ENCODE results near the gene UMODL1. TPM values are rescaled to one million over a fixed set of nuclear protein-coding genes. Genes with fewer than 3 reads are reported as not detected.

UMODL1 gene
- total RNA-seq, 1 experiment from 2014 or later = not detected

GRCh38 chr21:42161956-42162681 lies 91.0 kb downstream of the UMODL1 start:
- no peak overlapping the region for H3T11ph ChIP-seq (ENCODE audit: low read length)
- no peak overlapping the region for H3K4me2 ChIP-seq (ENCODE audit: insufficient read depth, insufficient read length, low read length)
- H2AFZ ChIP-seq (ENCODE audit: low read length) = no peak overlapping the region
- TF ChIP-seq CTCF (conservative IDR thresholded peaks at IDR 0.05) = no peak
- no peak overlapping the region for H4K91ac ChIP-seq (ENCODE audit: insufficient read length, low read depth, low read length)
- no peak overlapping the region for H2BK12ac ChIP-seq (ENCODE audit: insufficient read length, low read depth, low read length)
- H3K23ac ChIP-seq (ENCODE audit: insufficient read length, low read depth, low read length) = no peak overlapping the region
- H3K4me1 ChIP-seq (ENCODE audit: insufficient read depth, low read length) = peaks cover 3% of the 10 kb centered on the region; the same call in 1 of the 2 replicates
- H3K9me3 ChIP-seq (ENCODE audit: control insufficient read depth, low read depth, low read length) = no peaks in the 10 kb centered on the region
- no peak overlapping the region for H3K9ac ChIP-seq (ENCODE audit: extremely low read depth, insufficient read length, low read length)
- no peak overlapping the region for H4K5ac ChIP-seq (ENCODE audit: insufficient read length, low read depth, low read length)
- no peaks in the 10 kb centered on the region for H4K20me1 ChIP-seq (ENCODE audit: control insufficient read depth, insufficient read depth, insufficient read length)
- H2BK5ac ChIP-seq (ENCODE audit: insufficient read length, low read length) = no peak overlapping the region
- H2BK15ac ChIP-seq (ENCODE audit: low read depth, low read length) = no peak overlapping the region
- no peaks in the 10 kb centered on the region for H3K36me3 Mint-ChIP-seq (ENCODE audit: insufficient read depth in 1 of 3, low read depth in 3 of 3)
- H3K23me2 ChIP-seq (ENCODE audit: insufficient read length, low read depth, low read length, poor library complexity, severe bottlenecking) = peaks cover 4% of the 10 kb centered on the region
- peak; percentile 31 for DNase-seq
- H3K9me3 Mint-ChIP-seq = no peaks in the 10 kb centered on the region
- H4K8ac ChIP-seq (replicated peaks; ENCODE audit: insufficient read length, low read depth, low read length) = no peak overlapping the region
- no peak overlapping the region for H2AK5ac ChIP-seq (ENCODE audit: insufficient read length, low read length)
- H3K27ac ChIP-seq (ENCODE audit: insufficient read length, low read depth, low read length) = no peak overlapping the region
- H3K27me3 Mint-ChIP-seq (ENCODE audit: low read depth) = no peaks in the 10 kb centered on the region; the same call in 1 of the 2 replicates
- H3K27me3 ChIP-seq (ENCODE audit: insufficient read depth, low read length) = no peaks in the 10 kb centered on the region
- WGBS (ENCODE audit: extremely low coverage, insufficient read length, low lambda C conversion rate) = no CpG with 5 or more reads among the region's 15 CpGs
- H3K18ac ChIP-seq (ENCODE audit: insufficient read length, low read depth, low read length) = peak overlapping the region; percentile 27
- no peaks in the 10 kb centered on the region for H3K79me1 ChIP-seq (ENCODE audit: insufficient read depth, low read depth, low read length, poor library complexity, severe bottlenecking)
- H3K79me2 ChIP-seq (ENCODE audit: insufficient read depth, low read length) = no peaks in the 10 kb centered on the region
- H3K4ac ChIP-seq (ENCODE audit: low read depth, low read length) = no peak overlapping the region
- H3K4me3 Mint-ChIP-seq = no peak overlapping the region
- H2BK120ac ChIP-seq (ENCODE audit: low read depth, low read length, poor library complexity, severe bottlenecking) = no peak overlapping the region
- H3K14ac ChIP-seq (ENCODE audit: insufficient read depth, low read length) = no peak overlapping the region
- peaks cover 4 to 6% of the 10 kb centered on the region in 2 experiments; a peak in 3 of 4 replicates for H3K4me1 Mint-ChIP-seq
- H3K27ac Mint-ChIP-seq = no peak overlapping the region
- no peak overlapping the region for H3K56ac ChIP-seq (ENCODE audit: insufficient read length, low read depth, low read length)
- no peak overlapping the region for H2BK20ac ChIP-seq (ENCODE audit: low read depth, low read length, poor library complexity, severe bottlenecking)
